ENCODE data around the gene METTL15.
"Not testable (repeated sequence)": the region's sequence is repeated elsewhere in the genome, so short reads cannot be mapped to it uniquely, and the experiment has no call there.

The METTL15 gene

GRCh38 chr11:28223994-28224393 is 115.8 kb downstream of the METTL15 start:
- no peak for DNase-seq

- peak in 2 of 3 donors; percentile 0 to 9 for DNase-seq
These were observed 119.3 kb downstream of the METTL15 start for GRCh38 chr11:28227460-28227859.

- no peak for DNase-seq
These were observed 120.2 kb downstream of the METTL15 start for GRCh38 chr11:28228196-28228895.

- no peak for DNase-seq
These were observed 123.3 kb downstream of the METTL15 start for GRCh38 chr11:28231475-28231874.

GRCh38 chr11:28232649-28233048 is 124.5 kb downstream of the METTL15 start:
- no peak for DNase-seq

- DNase-seq: no peak
These were observed 133.6 kb downstream of the METTL15 start for GRCh38 chr11:28241760-28242159.

GRCh38 chr11:28242596-28242995 is 134.4 kb downstream of the METTL15 start:
- no peak for DNase-seq

- DNase-seq: no peak
These were observed 134.9 kb downstream of the METTL15 start for GRCh38 chr11:28243061-28243460.

GRCh38 chr11:28243581-28243980 is 135.4 kb downstream of the METTL15 start:
- no peak for DNase-seq

GRCh38 chr11:28245131-28245530 is 136.9 kb downstream of the METTL15 start:
- no peak for DNase-seq

GRCh38 chr11:28250192-28250591 is 142.0 kb downstream of the METTL15 start:
- no peak for DNase-seq

- no peak for DNase-seq
These were observed 143.1 kb downstream of the METTL15 start for GRCh38 chr11:28251257-28251656.

- DNase-seq: no peak
These were observed 149.6 kb downstream of the METTL15 start for GRCh38 chr11:28257761-28258160.

- no peak for DNase-seq
These were observed 151.1 kb downstream of the METTL15 start for GRCh38 chr11:28259177-28259843.

- no peak for DNase-seq
These were observed 160.7 kb downstream of the METTL15 start for GRCh38 chr11:28268925-28269324.

- DNase-seq: no peak
These were observed 161.4 kb downstream of the METTL15 start for GRCh38 chr11:28269586-28269985.

GRCh38 chr11:28272247-28272646 is 164.1 kb downstream of the METTL15 start:
- not testable (repeated sequence) for DNase-seq

- DNase-seq: peak; percentile 1 to 27 (median 25)
These were observed 166.0 kb downstream of the METTL15 start for GRCh38 chr11:28274216-28274615.

- DNase-seq: no peak
These were observed 176.0 kb downstream of the METTL15 start for GRCh38 chr11:28284196-28284595.

- DNase-seq: no peak
These were observed 181.3 kb downstream of the METTL15 start for GRCh38 chr11:28289444-28289843.

- DNase-seq: not testable (repeated sequence)
These were observed 182.8 kb downstream of the METTL15 start for GRCh38 chr11:28290995-28291394.

- no peak for DNase-seq
These were observed 188.2 kb downstream of the METTL15 start for GRCh38 chr11:28296426-28296825.

- DNase-seq: no peak
These were observed 190.0 kb downstream of the METTL15 start for GRCh38 chr11:28298209-28298608.

GRCh38 chr11:28303477-28304191 is 195.4 kb downstream of the METTL15 start:
- DNase-seq: no peak
